Hematopoietic multipotent progenitor cell treated with erythropoietin and hydrocortisone succinate and interleukin-3 and kit ligand, for 15 days (in vitro differentiated cells): ENCODE results near the gene SIRT1.
"Not testable (repeated sequence)": the region's sequence is repeated elsewhere in the genome, so short reads cannot be mapped to it uniquely, and the experiment has no call there.

Experiments used
- DNase-seq: peaks from one replicate; pipeline ENCODE4 v3.0.0-alpha.2; 2015; ENCODE audit warnings: low spot score

Gene SIRT1

GRCh38 chr10:67965456-67965855, 81.0 kb downstream of the SIRT1 start:
- DNase-seq: no peak

DNA sequence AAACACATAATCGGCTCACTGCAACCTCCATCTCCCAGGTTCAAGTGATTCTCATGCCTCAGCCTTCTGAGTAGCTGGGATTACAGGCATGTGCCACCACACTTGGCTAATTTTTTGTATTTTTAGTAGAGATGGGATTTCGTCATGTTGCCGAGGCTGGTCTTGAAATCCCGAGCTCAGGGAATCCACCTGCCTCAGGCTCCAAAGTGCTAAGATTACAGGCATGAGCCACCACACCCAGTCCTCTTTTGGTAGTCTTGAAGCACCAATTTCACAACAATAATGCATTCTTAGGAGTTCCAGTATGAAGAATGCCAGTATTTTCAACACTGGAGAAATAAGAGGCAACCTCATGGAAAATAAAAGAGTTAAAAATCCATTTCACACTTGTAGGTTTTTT, 81.6 kb downstream of the SIRT1 start:
- DNase-seq: not testable (repeated sequence)
